Glutamatergic neuron (in vitro differentiated cells): ENCODE measurements around the gene SLC10A3. TPM values are rescaled to one million over a fixed set of nuclear protein-coding genes. Genes with fewer than 3 reads are reported as not detected.

Experiments
- DNase-seq: peaks from one replicate; pipeline ENCODE4 v3.0.0; 2022
- H3K27ac Mint-ChIP-seq: one replicate; pipeline ENCODE4 v1.8.0; 2020; ENCODE audit warnings: mild to moderate bottlenecking, mixed read lengths, inconsistent platforms; ENCODE audit not compliant: unreplicated experiment
- H3K27me3 Mint-ChIP-seq: one replicate; pipeline ENCODE4 v1.8.0; 2020; ENCODE audit warnings: mild to moderate bottlenecking, moderate library complexity, mixed read lengths, inconsistent platforms; ENCODE audit not compliant: unreplicated experiment
- H3K36me3 Mint-ChIP-seq: one replicate; pipeline ENCODE4 v1.8.0; 2020; ENCODE audit warnings: mild to moderate bottlenecking, mixed read lengths, inconsistent platforms; ENCODE audit not compliant: unreplicated experiment
- H3K4me1 Mint-ChIP-seq: one replicate; pipeline ENCODE4 v1.8.0; 2020; ENCODE audit warnings: mild to moderate bottlenecking, low read depth, mixed read lengths, inconsistent platforms; ENCODE audit not compliant: unreplicated experiment
- H3K4me3 Mint-ChIP-seq: one replicate; pipeline ENCODE4 v1.8.0; 2020; ENCODE audit warnings: mild to moderate bottlenecking, mixed read lengths, inconsistent platforms; ENCODE audit not compliant: unreplicated experiment
- H3K9me3 Mint-ChIP-seq: one replicate; pipeline ENCODE4 v1.8.0; 2020; ENCODE audit warnings: mild to moderate bottlenecking, moderate library complexity, mixed read lengths, inconsistent platforms; ENCODE audit not compliant: unreplicated experiment
- total RNA-seq: library from RNA; stranded (reverse); fragmentation: NEBNext Ultra II Directional; extraction: Animal tissue kit (Norgen Biotek cat#: 25700); gene quantifications from one replicate; pipeline ENCODE4 v1.2.1, GENCODE V29; 2021; ENCODE audit not compliant: unreplicated experiment
- TF ChIP-seq, protein P1 (sequence below): fragments of 200-600 bp; sonication (generic); IDR thresholded peaks from one replicate; pipeline ENCODE4 v1.5.0; 2021; ENCODE audit not compliant: partially characterized antibody, unreplicated experiment

Gene SLC10A3
- total RNA-seq, 1 donor from 2014 or later: 6.1 TPM

DNA sequence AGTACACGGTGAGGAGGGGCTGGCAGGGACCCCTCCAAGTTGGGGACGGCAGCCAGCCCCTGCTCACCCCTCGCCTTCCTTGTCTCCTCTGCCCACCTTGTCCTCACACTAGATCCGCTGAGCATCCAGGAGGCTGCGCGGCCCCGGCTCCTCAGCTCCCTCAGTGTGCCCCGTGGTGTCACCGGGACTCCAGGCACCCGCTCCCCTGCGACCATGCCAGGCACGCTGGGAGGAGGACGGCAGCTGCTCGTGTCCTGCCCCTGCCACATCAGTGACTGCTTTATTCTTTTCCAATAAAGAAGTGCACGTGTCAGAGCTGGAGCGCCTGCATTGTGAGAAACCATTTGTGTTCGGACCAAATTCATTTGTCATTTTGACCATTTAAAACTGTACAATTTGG lies 40.1 kb downstream of the SLC10A3 start:
- Mint-ChIP-seq H3K4me1 (no peaks in the 10 kb centered on the region), H3K27me3 (no peaks in the 10 kb centered on the region), H3K36me3 (no peaks in the 10 kb centered on the region), H3K27ac (no peak overlapping the region), H3K9me3 (no peaks in the 10 kb centered on the region), H3K4me3 (no peak overlapping the region)
- TF ChIP-seq, protein P1, sequence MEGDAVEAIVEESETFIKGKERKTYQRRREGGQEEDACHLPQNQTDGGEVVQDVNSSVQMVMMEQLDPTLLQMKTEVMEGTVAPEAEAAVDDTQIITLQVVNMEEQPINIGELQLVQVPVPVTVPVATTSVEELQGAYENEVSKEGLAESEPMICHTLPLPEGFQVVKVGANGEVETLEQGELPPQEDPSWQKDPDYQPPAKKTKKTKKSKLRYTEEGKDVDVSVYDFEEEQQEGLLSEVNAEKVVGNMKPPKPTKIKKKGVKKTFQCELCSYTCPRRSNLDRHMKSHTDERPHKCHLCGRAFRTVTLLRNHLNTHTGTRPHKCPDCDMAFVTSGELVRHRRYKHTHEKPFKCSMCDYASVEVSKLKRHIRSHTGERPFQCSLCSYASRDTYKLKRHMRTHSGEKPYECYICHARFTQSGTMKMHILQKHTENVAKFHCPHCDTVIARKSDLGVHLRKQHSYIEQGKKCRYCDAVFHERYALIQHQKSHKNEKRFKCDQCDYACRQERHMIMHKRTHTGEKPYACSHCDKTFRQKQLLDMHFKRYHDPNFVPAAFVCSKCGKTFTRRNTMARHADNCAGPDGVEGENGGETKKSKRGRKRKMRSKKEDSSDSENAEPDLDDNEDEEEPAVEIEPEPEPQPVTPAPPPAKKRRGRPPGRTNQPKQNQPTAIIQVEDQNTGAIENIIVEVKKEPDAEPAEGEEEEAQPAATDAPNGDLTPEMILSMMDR: no peak
- DNase-seq: no peak

DNA sequence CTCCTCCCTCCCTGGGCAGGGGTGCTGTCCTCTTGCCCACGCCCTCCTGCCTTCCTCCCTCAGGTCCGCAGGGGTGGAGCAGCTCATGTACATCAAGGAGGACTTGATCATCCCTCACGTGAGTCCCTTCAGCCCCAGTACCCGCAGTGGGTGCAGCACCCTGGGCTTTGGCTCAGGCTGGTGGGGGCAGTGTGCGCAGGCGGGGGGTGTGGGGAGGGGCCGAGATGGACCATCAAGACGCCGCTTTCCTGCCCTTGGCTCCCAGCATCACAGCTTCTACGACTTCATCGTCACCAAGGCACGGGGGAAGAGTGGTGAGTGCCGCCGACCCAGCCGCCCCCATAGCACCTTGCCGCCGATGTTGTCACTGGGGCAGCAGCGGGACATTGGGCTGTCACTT lies 40.8 kb downstream of the SLC10A3 start:
- Mint-ChIP-seq H3K36me3 (no peaks in the 10 kb centered on the region), H3K27me3 (no peaks in the 10 kb centered on the region), H3K27ac (no peak overlapping the region), H3K4me1 (no peaks in the 10 kb centered on the region), H3K9me3 (no peaks in the 10 kb centered on the region), H3K4me3 (no peak overlapping the region)
- DNase-seq: no peak
- TF ChIP-seq, protein P1: no peak

DNA sequence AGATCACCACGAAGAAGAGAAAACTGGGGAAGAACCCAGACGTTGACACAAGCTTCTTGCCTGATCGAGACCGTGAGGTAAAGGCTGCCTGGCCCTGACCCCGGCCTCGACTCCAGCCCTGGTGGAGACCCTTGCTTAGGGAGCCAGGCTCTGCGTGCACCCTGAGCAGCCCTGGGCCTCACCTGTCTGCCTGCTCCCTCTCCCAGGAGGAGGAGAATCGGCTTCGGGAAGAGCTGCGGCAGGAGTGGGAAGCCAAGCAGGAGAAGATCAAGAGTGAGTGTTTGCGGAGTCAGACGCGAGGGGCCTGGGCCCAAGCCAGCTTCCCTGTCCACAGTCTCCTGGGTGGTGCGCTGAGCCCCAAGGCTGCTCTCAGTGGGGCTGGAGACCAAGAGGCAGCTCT lies 41.9 kb downstream of the SLC10A3 start:
- no peaks in the 10 kb centered on the region for H3K4me1 Mint-ChIP-seq
- DNase-seq: no peak
- TF ChIP-seq, protein P1: no peak
- H3K9me3 Mint-ChIP-seq: no peaks in the 10 kb centered on the region
- H3K4me3 Mint-ChIP-seq: no peak overlapping the region
- H3K27me3 Mint-ChIP-seq: no peaks in the 10 kb centered on the region
- H3K36me3 Mint-ChIP-seq: no peaks in the 10 kb centered on the region
- no peak overlapping the region for H3K27ac Mint-ChIP-seq

DNA sequence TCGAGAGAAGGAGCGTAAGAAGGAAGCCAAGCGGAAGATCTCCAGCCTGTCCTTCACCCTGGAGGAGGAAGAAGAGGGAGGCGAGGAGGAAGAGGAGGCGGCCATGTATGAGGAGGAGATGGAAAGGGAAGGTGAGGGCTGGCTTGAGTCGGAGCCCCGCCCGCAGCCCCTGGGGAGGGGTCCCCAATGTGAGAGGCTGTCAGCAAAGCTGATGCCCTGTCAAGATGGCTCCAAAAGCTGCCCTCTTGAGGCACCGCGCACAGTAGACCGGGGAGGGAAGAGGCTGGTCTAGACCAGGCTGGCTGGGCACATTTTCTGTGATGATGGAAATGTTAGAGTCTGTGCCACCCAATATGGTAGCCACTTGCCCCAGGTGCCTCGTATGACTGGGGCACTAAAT lies 44.0 kb downstream of the SLC10A3 start:
- Mint-ChIP-seq H3K4me3 (peak overlapping the region; percentile 30), H3K9me3 (no peaks in the 10 kb centered on the region)

DNA sequence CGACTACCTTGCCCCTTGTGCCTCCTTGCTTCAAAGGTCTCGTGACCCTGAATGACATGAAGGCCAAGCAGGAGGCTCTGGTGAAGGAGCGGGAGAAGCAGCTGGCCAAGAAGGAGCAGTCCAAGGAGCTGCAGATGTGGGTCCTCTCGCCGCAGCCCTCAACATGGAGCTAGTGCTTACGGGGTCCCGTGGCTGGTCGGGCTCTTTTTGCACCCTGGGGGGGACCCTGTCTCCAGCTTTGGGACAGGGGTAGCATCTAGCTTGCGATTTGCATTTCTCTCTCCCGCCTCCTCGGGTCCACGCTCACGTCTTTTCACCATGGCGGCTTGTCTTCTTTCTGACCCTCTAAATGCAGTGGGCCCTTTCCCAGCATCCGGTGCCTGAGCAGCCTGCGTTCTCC lies 44.7 kb downstream of the SLC10A3 start:
- Mint-ChIP-seq H3K4me1 (no peaks in the 10 kb centered on the region), H3K4me3 (peak overlapping the region; percentile 30), H3K27ac (no peak overlapping the region), H3K27me3 (no peaks in the 10 kb centered on the region), H3K9me3 (no peaks in the 10 kb centered on the region), H3K36me3 (no peaks in the 10 kb centered on the region)
- TF ChIP-seq, protein P1: no peak
- DNase-seq: no peak

More for the DNA sequence above, 44.0 kb downstream of the SLC10A3 start:
- Mint-ChIP-seq H3K4me1 (no peaks in the 10 kb centered on the region), H3K27ac (no peak overlapping the region), H3K36me3 (no peaks in the 10 kb centered on the region), H3K27me3 (no peaks in the 10 kb centered on the region)
- TF ChIP-seq, protein P1: no peak
- DNase-seq: no peak
